ENCODE data around the gene ENTPD7. TPM values are rescaled to one million over a fixed set of nuclear protein-coding genes. Genes with fewer than 3 reads are reported as not detected.

ENTPD7 gene
- total and polyA plus RNA-seq, 9 of the 15 experiments (the other 6 are each of a cell fraction or from before 2014, with no cell fraction given): 1.4 to 13.9 (median 8.5) TPM

- no peak for TF ChIP-seq BCLAF1 (IDR thresholded peaks at IDR 0.05; ENCODE audit: borderline replicate concordance in 1 of 2, control insufficient read depth in 1 of 2, low read depth in 2 of 2, low read length in 1 of 2)
- peak; percentile 71; the same call in 1 of the 2 replicates for TF ChIP-seq BACH1 (tag; IDR thresholded peaks at IDR 0.05)
- no peak for TF ChIP-seq RREB1 (CRISPR knock-in tag; IDR thresholded peaks at IDR 0.05)
- TF ChIP-seq PHF21A (IDR thresholded peaks at IDR 0.05; ENCODE audit: borderline replicate concordance, low read depth): no peak
- no peak; the same call in 1 of the 2 replicates for TF ChIP-seq CREB1 (IDR thresholded peaks at IDR 0.05)
- peak; percentile 25; the same call in 1 of the 2 replicates for TF ChIP-seq CREB1 (CRISPR knock-in tag; IDR thresholded peaks at IDR 0.05)
- TF ChIP-seq STAT6 (CRISPR knock-in tag; IDR thresholded peaks at IDR 0.05): no peak
- no peak for TF ChIP-seq ZNF699 (CRISPR knock-in tag; IDR thresholded peaks at IDR 0.05; ENCODE audit: insufficient replicate concordance)
- TF ChIP-seq ZNF507 (tag; conservative IDR thresholded peaks at IDR 0.05): no peak
- no peak; the same call in 1 of the 2 replicates for TF ChIP-seq JUND (IDR thresholded peaks at IDR 0.05; ENCODE audit: borderline replicate concordance, low read depth, low read length)
- peak; percentile 37; the same call in 1 of the 3 replicates for TF ChIP-seq JUND (tag; IDR thresholded peaks at IDR 0.05; ENCODE audit: borderline replicate concordance, low read depth, low read length)
- TF ChIP-seq GABPB1 (CRISPR knock-in tag; IDR thresholded peaks at IDR 0.05): peak; percentile 97
- no peak for TF ChIP-seq ZSCAN29 (IDR thresholded peaks at IDR 0.05)
- TF ChIP-seq ELF1 (tag; IDR thresholded peaks at IDR 0.05): peak; percentile 82
- TF ChIP-seq MTA2 (IDR thresholded peaks at IDR 0.05; ENCODE audit: low read depth): peak; percentile 40; the same call in 1 of the 2 replicates
- no peak for TF ChIP-seq HMG20A (CRISPR knock-in tag; conservative IDR thresholded peaks at IDR 0.05)
Measured at GRCh38 chr10:99732033-99732842, 72.9 kb downstream of the ENTPD7 start, which contains the start of the genes COX15 and CUTC (continued).
